GM21786 (cell line): ENCODE data around the gene SETD4.
"Not testable (repeated sequence)": the region's sequence is repeated elsewhere in the genome, so short reads cannot be mapped to it uniquely, and the experiment has no call there.

Experiments
- ATAC-seq: cut with Tn5 transposase; IDR thresholded peaks from one replicate; pipeline ENCODE4 v1.9.1; 2021; ENCODE audit not compliant: unreplicated experiment

SETD4 gene

GRCh38 chr21:36079010-36079649 lies 18.8 kb upstream of the SETD4 start:
- ATAC-seq: no peak

DNA sequence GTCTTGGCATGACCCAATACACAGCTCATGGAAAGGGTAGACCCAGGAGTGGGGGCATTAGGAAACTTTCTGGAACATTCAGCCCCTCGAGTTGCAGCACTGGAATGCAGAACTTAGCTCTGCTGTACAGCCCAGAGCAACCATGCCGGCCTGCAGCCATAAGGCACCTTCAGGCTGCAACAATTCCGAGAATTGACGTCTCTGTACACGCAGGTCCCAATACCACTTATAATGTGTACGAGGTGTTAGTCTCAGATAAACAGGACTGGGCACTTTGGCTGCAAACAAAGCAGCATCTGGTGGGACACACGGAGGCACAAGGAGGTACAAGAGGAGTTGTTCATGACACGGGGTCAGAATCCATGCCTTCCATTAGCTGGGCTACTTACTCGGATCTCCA lies 17.4 kb upstream of the SETD4 start:
- no peak for ATAC-seq

DNA sequence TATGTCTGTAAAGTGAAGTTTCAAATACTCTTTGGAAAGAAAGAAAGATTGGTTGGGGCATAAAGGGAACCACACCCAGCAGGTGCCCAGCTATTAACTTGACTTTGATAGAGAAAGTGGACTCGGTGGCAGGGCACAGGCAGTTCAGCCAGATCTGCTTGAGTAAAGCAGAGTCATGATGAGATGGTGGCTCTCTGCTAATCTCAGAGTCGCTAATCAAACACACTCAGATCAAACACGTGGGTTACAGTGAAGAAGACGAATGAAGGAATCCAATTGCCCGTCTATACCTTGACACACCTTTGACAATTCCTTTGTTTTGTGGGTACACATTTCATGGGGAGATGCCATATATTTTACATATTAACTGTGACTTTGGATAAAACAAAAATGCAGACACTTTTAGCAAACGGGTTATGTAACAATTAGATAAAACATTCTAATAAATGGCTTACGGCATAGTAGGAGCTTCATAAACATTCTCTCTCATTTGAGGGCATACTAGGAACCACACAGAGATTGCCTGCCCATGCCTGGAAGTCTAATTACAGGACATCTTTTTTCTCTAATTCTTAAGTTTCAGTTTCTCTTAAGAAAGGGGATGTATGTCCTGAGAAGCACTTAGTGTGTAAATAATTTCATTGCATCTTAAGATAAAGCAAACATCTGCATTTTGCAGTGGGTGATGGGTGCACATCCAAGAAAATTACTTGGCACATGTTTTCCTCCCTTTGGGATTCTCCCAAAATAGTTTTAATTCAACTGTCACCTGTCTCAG lies 16.7 kb upstream of the SETD4 start:
- no peak for ATAC-seq

DNA sequence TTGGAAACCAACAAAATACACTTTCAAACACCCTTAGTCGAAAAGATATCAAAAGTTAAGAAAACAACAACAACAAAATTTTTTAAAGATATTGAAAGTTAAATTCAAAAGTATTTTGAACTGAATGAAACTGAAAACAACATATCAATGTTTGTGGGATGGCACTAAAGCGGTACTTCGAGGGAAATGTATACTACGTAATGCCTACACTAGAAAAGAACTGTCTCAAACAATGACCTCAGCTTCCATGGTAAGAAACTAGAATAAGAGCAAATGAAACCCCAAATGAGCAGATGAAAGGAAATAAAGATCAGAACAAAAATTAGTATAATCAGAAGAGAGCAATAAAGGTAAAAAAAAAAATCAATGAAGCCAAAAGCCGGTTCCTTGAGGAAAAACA lies 15.6 kb upstream of the SETD4 start:
- ATAC-seq: no peak

DNA sequence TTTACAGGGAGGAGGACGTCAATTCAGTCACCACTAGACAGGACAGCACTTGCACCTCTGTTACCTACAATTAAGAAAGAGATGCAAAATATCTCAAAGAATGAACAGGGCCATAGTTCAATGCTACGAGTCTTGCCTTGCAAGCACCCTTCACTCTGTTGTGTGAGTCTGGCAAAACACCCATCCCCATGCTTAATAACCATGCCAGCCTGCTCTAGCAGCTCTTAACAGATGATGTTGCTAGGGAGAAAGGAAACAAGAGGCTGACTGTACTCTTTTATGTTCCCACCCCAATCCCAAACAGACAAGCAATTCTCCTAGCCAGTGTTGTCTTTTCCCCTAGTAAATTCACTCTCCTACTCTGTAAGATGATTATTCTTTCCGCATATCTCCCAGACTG lies 14.8 kb upstream of the SETD4 start:
- ATAC-seq: no peak

DNA sequence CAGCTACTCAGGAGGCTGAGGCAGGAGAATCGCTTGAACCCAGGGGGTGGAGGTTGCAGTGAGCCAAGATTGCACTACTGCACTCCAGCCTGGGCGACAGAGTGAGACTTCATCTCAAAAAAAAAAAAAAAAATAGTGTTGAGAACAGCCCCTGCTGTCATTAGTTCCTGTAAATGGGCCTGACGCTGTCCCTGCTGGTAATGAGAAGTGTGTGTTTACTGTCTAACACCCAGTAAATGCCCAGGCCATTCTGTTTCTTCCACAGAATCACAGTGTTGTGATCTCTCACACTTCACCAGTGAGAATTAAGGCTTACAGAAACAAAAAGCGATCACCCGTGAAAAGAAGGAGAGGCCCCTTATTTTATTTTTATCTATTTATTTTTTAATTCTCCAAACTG lies 13.6 kb upstream of the SETD4 start:
- ATAC-seq: not testable (repeated sequence)

- ATAC-seq: no peak
Observed at GRCh38 chr21:36073181-36073580, 12.9 kb upstream of the SETD4 start.

GRCh38 chr21:36072453-36073162 lies 12.3 kb upstream of the SETD4 start:
- no peak for ATAC-seq

DNA sequence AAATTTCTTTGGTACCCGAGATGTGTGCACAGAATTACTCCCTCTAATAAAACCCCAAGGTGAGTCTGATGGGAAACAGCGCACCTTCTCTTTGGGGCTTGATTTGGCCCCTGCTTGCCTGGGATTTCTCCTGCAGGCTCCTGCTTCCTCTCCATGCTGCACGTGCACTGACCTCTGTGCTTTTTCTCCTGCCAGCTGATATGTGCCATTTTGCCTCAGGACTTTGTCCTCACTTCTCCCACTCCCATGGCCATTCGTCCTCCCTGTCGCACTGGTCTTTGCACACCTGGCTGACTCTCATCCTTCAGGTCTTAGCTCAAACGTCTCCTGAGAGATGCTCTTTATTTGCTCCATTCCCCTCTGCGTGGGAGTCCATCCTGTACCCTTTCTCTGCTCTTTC lies 10.7 kb upstream of the SETD4 start:
- ATAC-seq: no peak

- ATAC-seq: peak; percentile 86
Observed at GRCh38 chr21:36069713-36070583, 9.6 kb upstream of the SETD4 start, which contains the start of gene CBR1. TSS of gene CBR1 (plus strand) at chr21:36070024. CDS start at chr21:36070116, 92 bp downstream.

DNA sequence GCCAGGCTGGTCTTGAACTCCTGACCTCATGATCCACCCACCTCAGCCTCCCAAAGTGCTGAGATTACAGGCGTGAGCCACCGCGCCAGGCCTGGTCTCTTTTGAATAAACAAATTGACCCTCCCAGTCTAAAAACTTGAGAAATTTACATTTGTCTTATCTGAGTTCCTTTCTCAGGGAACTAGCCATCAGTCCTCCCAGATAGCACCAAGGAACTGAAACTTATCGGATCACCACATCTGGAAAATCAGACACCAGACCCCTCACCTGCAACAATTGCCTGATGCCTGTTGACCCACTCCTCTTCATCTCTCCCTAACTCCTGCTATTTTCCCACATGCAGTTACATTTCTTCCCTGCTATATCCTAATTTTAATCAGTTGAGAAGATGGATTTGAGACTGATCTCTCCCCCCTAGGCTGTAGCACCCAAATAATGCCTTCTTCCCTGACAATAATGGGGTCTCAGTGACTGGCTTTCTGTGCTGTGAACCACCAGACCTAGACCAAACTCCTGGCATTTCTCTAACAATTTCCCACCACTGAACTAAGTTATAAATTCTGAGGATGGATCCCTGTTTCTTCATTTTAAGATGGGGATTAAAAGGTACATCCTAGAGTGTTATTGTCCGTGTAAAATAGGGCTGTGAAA lies 8.5 kb upstream of the SETD4 start:
- no peak for ATAC-seq

- no peak for ATAC-seq
Observed at GRCh38 chr21:36065497-36066036, 5.2 kb upstream of the SETD4 start.

DNA sequence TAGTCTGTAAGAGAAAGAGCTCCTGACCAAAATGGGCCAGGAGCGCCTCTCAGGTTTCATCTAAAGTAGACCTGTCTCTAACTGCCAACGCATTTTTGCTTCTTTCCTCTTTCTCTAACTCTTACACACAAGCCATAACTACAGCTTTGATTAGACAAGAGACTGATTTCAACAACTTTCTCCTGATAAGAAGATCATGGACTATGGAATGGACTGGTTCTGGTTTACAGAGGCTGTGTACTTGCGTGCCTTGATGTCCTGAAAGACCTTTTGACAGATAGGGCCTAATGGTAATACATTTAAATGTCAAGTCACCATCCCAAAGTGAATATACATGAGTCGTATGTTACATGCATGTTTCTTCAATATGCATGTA lies 3.7 kb upstream of the SETD4 start:
- ATAC-seq: no peak

DNA sequence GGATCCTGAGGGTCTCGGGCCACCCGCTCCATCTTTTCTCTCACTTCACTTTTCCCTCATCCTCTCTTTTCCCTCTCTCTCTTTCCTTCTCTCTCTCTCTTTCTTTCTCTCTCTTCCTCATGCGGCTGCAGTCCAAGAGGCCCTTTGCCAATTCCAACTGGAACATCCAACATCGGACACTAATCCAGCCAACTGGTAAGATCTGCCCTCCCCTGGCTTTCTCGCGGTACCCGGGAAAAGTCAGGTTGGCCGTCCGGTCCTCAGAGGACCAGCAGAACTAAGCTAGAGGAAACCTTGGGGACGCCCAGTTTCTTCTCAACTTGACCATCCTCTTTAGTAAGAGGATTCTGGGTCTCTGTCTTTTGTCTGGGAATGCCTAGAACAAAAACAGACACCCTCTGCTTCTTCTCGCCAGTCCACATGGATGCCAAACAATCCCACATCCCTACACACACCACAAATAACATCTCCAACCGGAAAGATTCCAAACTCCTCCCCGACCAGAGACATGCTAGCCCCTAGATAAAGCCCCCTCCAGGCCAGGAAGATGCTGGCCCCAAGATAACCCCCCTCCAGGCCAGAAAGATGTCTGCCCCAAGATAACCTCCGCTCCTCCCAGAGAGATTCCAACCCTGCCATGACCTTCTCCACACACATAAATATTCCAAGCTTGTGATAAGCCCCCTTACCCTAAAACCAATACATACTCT lies 3.2 kb upstream of the SETD4 start:
- ATAC-seq: no peak

GRCh38 chr21:36061445-36061844 lies 1.1 kb upstream of the SETD4 start:
- ATAC-seq: no peak

- ATAC-seq: peak; percentile 39
Observed at GRCh38 chr21:36059823-36060158, 535 bp downstream of the SETD4 start.

DNA sequence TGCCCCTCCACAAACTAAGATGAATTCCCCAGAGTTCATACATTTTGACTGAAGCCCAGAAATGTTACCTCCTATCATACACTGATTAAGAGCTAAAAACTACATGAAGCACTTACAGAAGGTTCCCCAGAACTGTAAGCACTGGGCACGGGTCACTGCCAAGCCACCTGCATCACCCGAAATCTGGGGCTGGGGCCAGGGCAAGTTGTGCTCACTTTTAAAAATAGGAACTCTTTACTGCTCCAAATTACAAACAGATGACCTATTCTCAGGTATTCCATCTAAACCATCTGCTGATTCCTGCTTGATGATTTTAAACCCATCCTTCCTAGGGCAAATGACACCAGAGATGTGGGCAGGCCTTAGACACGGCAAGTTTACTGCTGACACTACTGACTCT lies 4.8 kb downstream of the SETD4 start:
- ATAC-seq: no peak

DNA sequence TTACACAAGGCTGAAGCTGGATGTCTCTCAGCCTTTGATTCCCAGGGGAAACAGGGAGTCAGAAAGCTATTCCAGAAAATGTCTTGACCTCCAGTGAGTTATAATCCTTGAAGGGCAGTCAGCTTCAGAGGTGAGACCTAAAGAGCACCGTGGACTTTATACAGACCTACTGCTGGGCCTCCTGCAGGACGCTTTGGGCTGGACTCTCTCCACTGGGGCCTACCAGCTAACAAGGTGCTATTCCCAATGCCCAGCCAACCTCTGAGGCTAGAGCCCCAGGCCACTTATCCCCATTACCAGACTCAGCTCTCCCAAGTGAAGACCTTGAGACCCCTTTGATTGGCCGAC lies 6.6 kb downstream of the SETD4 start:
- ATAC-seq: no peak

DNA sequence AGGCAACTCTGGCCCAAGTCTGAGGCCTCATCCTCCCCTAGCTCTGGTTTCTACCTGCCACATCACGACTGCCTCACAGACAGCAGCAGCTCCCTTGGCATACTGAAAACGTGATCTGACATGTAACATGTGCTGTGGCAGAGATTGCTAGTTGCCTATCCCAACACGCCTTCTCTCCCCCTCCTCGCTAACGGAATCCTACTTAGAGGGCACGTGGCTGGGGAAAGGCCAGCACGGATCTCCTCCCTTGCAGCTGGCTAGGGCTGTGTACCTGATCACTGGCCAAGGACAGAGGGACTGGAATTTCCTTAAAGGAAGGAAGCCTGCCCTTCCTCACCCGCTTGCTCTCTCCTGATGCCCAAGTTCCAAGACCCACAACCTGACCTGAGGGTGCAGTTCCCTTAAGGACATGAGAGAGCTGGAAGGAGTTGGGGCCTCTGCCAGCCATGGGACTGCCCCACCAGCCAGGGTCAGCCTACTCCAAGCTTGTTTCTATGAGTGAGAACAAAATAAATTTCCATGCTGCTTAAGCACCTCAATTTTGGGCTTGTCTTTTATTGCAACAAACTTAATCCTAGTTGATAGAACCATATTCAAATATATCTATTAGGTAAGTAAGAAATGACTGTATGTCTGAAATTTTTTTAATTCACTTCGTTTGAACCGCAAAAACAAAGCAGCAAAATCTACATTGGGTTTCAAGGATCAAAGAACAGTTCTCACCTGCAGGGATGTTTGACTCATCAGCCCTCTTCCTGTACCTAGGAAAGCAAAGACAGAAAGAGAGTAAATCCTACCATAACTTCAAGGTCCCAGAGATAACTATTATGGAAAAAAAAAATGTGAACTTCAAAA lies 7.2 kb downstream of the SETD4 start:
- ATAC-seq: no peak
